HEK293 (cell line): Measurements from ENCODE around the gene CMTM4.

Source experiments
- CTCF ChIA-PET: fragments of 350-600 bp; formaldehyde crosslinking; extraction: SDS; loops from one replicate; lab custom pipeline; 2021; ENCODE audit warnings: antibody characterized with exemption; lab: Yijun Ruan, JAX
- POLR2A ChIA-PET: fragments of 300-600 bp; formaldehyde crosslinking; extraction: SDS; loops from one replicate; lab custom pipeline; 2020; ENCODE audit warnings: antibody characterized with exemption, inconsistent platforms; lab: Yijun Ruan, JAX
- H3K27ac ChIP-seq: fragments of 200-500 bp; sonication (Bioruptor generic); 2 replicates; pipeline ENCODE4 v1.5.1; 2014; ENCODE audit warnings: low read depth, low read length, control low read depth, inconsistent platforms; ENCODE audit errors: extremely low read depth
- H3K36me3 ChIP-seq, 2 experiments: fragments of 200-500 bp in 1 of 2; sonication (Bioruptor generic) in 1 of 2; 1 replicate in 1 of 2; 2 replicates in 1 of 2; pipeline ENCODE4 v1.5.1; 2014 to 2017; ENCODE audit warnings: inconsistent platforms in 2 of 2, low read length in 2 of 2; ENCODE audit not compliant: control insufficient read depth in 2 of 2, insufficient read depth in 1 of 2
- H3K4me1 ChIP-seq: fragments of 200-500 bp; sonication (Bioruptor generic); 2 replicates; pipeline ENCODE4 v1.5.1; 2014; ENCODE audit warnings: mild to moderate bottlenecking, low read length, inconsistent platforms; ENCODE audit not compliant: control insufficient read depth, insufficient read depth
- H3K4me3 ChIP-seq: 2 replicates; pipeline ENCODE4 v1.5.1; 2011; ENCODE audit warnings: low read depth, mild to moderate bottlenecking, control low read depth, low read length, moderate library complexity
- H3K9me3 ChIP-seq: fragments of 200-500 bp; sonication (Bioruptor generic); 2 replicates; pipeline ENCODE4 v1.5.1; 2014; ENCODE audit warnings: low read depth, low read length, inconsistent platforms; ENCODE audit not compliant: control insufficient read depth, insufficient read depth
- GLI4 ChIP-seq: fragments of 450-650 bp; formaldehyde crosslinking; IDR thresholded peaks from 2 replicates; pipeline ENCODE4 v1.5.1; 2016; ENCODE audit warnings: missing biosample characterization, missing genetic modification characterization
- HIC1 ChIP-seq: fragments of 450-650 bp; formaldehyde crosslinking; IDR thresholded peaks from 2 replicates; pipeline ENCODE4 v1.5.1; 2016; ENCODE audit warnings: missing biosample characterization, missing genetic modification characterization
- TRIM28 ChIP-seq: IDR thresholded peaks from 2 replicates; pipeline ENCODE4 v1.6.1; 2011; ENCODE audit warnings: low read length, control low read depth, borderline replicate concordance
- ZEB2 ChIP-seq: fragments of 450-650 bp; formaldehyde crosslinking; IDR thresholded peaks from 2 replicates; pipeline ENCODE4 v1.5.1; 2016; ENCODE audit warnings: missing biosample characterization, missing genetic modification characterization
- ZNF10 ChIP-seq: fragments of 450-650 bp; formaldehyde crosslinking; IDR thresholded peaks from 2 replicates; pipeline ENCODE4 v1.5.1; 2017; ENCODE audit warnings: missing biosample characterization, missing genetic modification characterization
- ZNF202 ChIP-seq: fragments of 450-650 bp; formaldehyde crosslinking; IDR thresholded peaks from 2 replicates; pipeline ENCODE4 v1.5.1; 2016; ENCODE audit warnings: missing biosample characterization, missing genetic modification characterization, borderline replicate concordance
- ZNF266 ChIP-seq: fragments of 450-650 bp; formaldehyde crosslinking; IDR thresholded peaks from 2 replicates; pipeline ENCODE4 v1.5.1; 2016; ENCODE audit warnings: missing biosample characterization, missing genetic modification characterization, low read depth
- ZNF280D ChIP-seq: fragments of 450-650 bp; formaldehyde crosslinking; IDR thresholded peaks from 2 replicates; pipeline ENCODE4 v1.5.1; 2016; ENCODE audit warnings: missing biosample characterization, missing genetic modification characterization
- ZNF366 ChIP-seq: fragments of 450-650 bp; formaldehyde crosslinking; conservative IDR thresholded peaks from 2 replicates; pipeline ENCODE4 v1.5.1; 2016; ENCODE audit warnings: missing biosample characterization, missing genetic modification characterization
- ZNF394 ChIP-seq: fragments of 450-650 bp; formaldehyde crosslinking; IDR thresholded peaks from 2 replicates; pipeline ENCODE4 v1.5.1; 2016; ENCODE audit warnings: missing biosample characterization, missing genetic modification characterization, mild to moderate bottlenecking, moderate library complexity, borderline replicate concordance
- ZNF398 ChIP-seq: fragments of 450-650 bp; formaldehyde crosslinking; IDR thresholded peaks from 2 replicates; pipeline ENCODE4 v1.5.1; 2017; ENCODE audit warnings: missing biosample characterization, missing genetic modification characterization
- ZNF473 ChIP-seq: fragments of 450-650 bp; formaldehyde crosslinking; IDR thresholded peaks from 2 replicates; pipeline ENCODE4 v1.5.1; 2017; ENCODE audit warnings: missing biosample characterization, missing genetic modification characterization
- ZNF514 ChIP-seq: fragments of 450-650 bp; formaldehyde crosslinking; IDR thresholded peaks from 2 replicates; pipeline ENCODE4 v1.5.1; 2016; ENCODE audit warnings: missing biosample characterization, missing genetic modification characterization
- ZNF521 ChIP-seq: fragments of 450-650 bp; formaldehyde crosslinking; IDR thresholded peaks from 2 replicates; pipeline ENCODE4 v1.5.1; 2017; ENCODE audit warnings: missing biosample characterization, mild to moderate bottlenecking, missing genetic modification characterization
- ZNF580 ChIP-seq: fragments of 450-650 bp; formaldehyde crosslinking; IDR thresholded peaks from 2 replicates; pipeline ENCODE4 v1.5.1; 2016; ENCODE audit warnings: missing biosample characterization, missing genetic modification characterization
- ZNF664 ChIP-seq: fragments of 450-650 bp; formaldehyde crosslinking; IDR thresholded peaks from 2 replicates; pipeline ENCODE4 v1.5.1; 2016; ENCODE audit warnings: missing biosample characterization, missing genetic modification characterization
- ZNF777 ChIP-seq: fragments of 450-650 bp; formaldehyde crosslinking; IDR thresholded peaks from 2 replicates; pipeline ENCODE4 v1.5.1; 2017; ENCODE audit warnings: missing biosample characterization, missing genetic modification characterization, borderline replicate concordance
- ZNF792 ChIP-seq: fragments of 450-650 bp; formaldehyde crosslinking; IDR thresholded peaks from 2 replicates; pipeline ENCODE4 v1.5.1; 2016; ENCODE audit warnings: missing biosample characterization, missing genetic modification characterization
- ZNF837 ChIP-seq: fragments of 450-650 bp; formaldehyde crosslinking; IDR thresholded peaks from 2 replicates; pipeline ENCODE4 v1.5.1; 2016; ENCODE audit warnings: missing biosample characterization, missing genetic modification characterization
- ZNF843 ChIP-seq: fragments of 450-650 bp; formaldehyde crosslinking; IDR thresholded peaks from 2 replicates; pipeline ENCODE4 v1.5.1; 2016; ENCODE audit warnings: missing biosample characterization, missing genetic modification characterization

CMTM4 gene

GRCh38 chr16:66649167-66649566 lies 47.4 kb downstream of the CMTM4 start (continued):
- TF ChIP-seq ZNF280D (tag by site-specific recombination), result no peak
- no peak for TF ChIP-seq ZNF266 (tag by site-specific recombination)
- TF ChIP-seq ZNF202 (tag by site-specific recombination), result no peak
- 0 out of 2 replicates have a peak, but pooled peaks have one; percentile 24 for TF ChIP-seq ZNF366
- no peak for TF ChIP-seq ZNF398 (tag by site-specific recombination)
- peak; percentile 96 for TF ChIP-seq ZNF664 (tag by site-specific recombination)

- POLR2A ChIA-PET, result no interaction called here
Observed at GRCh38 chr16:66647866-66648265, 48.7 kb downstream of the CMTM4 start.

GRCh38 chr16:66641387-66641786 lies 55.2 kb downstream of the CMTM4 start:
- Histone ChIP-seq H3K4me1 (peaks cover 3% of the 10 kb centered on the region; the same call in 1 of the 2 replicates), H3K4me3 (no peak overlapping the region), H3K27ac (no peak overlapping the region), H3K36me3 (peaks cover 0 to 1% of the 10 kb centered on the region in 2 experiments; a peak in 2 of 3 replicates), H3K9me3 (no peaks in the 10 kb centered on the region)
- TF ChIP-seq ZNF521 (no peak), ZNF10 (tag by site-specific recombination) (no peak), HIC1 (no peak), ZNF580 (tag by site-specific recombination) (no peak), TRIM28 (no peak), ZNF514 (tag by site-specific recombination) (no peak), ZNF664 (tag by site-specific recombination) (no peak), ZNF792 (tag by site-specific recombination) (no peak), ZNF843 (tag by site-specific recombination) (no peak), ZNF777 (tag by site-specific recombination) (no peak), ZNF394 (tag by site-specific recombination) (no peak), ZEB2 (tag by site-specific recombination) (no peak), ZNF837 (tag by site-specific recombination) (no peak), GLI4 (tag by site-specific recombination) (no peak)
- ChIA-PET POLR2A (interaction anchor here (1.7 kb wide), 1 partner anchor 10 kb away, joined by 5 read pairs; no protein-coding TSS in a partner anchor), CTCF (interaction anchor here (0.7 to 3.6 kb wide), 2 partner anchors 10 to 34 kb away, joined by 4 to 28 read pairs; no protein-coding TSS in a partner anchor)

More at GRCh38 chr16:66647866-66648265, 48.7 kb downstream of the CMTM4 start:
- no peak for TF ChIP-seq ZNF473 (tag by site-specific recombination)
- no peak for TF ChIP-seq TRIM28
- TF ChIP-seq, all 188 proteins: peak for 0
- Histone ChIP-seq H3K4me3 (no peak overlapping the region), H3K4me1 (peaks cover 5% of the 10 kb centered on the region), H3K9me3 (no peaks in the 10 kb centered on the region), H3K27ac (no peak overlapping the region), H3K36me3 (no peaks in the 10 kb centered on the region)
- CTCF ChIA-PET, result interaction anchor here (0.8 to 1.9 kb wide), 5 partner anchors 13 to 224 kb away, joined by 3 to 8 read pairs (median 4); no protein-coding TSS in a partner anchor
